Measurements from ENCODE around the gene OR4D2. TPM values are rescaled to one million over a fixed set of nuclear protein-coding genes. Genes with fewer than 3 reads are reported as not detected.
A peak's percentile ranks its signal among the peaks of the same experiment; 100 is the strongest.
"Not testable (repeated sequence)": the region's sequence is repeated elsewhere in the genome, so short reads cannot be mapped to it uniquely, and the experiment has no call there.

Gene OR4D2
- total and polyA plus RNA-seq, 2 of the 13 experiments (the other 11 are each of a cell fraction or from before 2014, with no cell fraction given) = not detected

- TF ChIP-seq EZH2 (conservative IDR thresholded peaks at IDR 0.05; ENCODE audit: low read depth, low read length) = peak; percentile 81; the same call in 1 of the 2 replicates
- no peak for TF ChIP-seq ZFP41 (CRISPR knock-in tag; IDR thresholded peaks at IDR 0.05; ENCODE audit: borderline replicate concordance)
- TF ChIP-seq ZFYVE20 (CRISPR knock-in tag; IDR thresholded peaks at IDR 0.05; ENCODE audit: borderline replicate concordance, low read depth) = no peak
- no peak for TF ChIP-seq ZNF281 (CRISPR knock-in tag; IDR thresholded peaks at IDR 0.05; ENCODE audit: borderline replicate concordance)
- TF ChIP-seq, protein P1, sequence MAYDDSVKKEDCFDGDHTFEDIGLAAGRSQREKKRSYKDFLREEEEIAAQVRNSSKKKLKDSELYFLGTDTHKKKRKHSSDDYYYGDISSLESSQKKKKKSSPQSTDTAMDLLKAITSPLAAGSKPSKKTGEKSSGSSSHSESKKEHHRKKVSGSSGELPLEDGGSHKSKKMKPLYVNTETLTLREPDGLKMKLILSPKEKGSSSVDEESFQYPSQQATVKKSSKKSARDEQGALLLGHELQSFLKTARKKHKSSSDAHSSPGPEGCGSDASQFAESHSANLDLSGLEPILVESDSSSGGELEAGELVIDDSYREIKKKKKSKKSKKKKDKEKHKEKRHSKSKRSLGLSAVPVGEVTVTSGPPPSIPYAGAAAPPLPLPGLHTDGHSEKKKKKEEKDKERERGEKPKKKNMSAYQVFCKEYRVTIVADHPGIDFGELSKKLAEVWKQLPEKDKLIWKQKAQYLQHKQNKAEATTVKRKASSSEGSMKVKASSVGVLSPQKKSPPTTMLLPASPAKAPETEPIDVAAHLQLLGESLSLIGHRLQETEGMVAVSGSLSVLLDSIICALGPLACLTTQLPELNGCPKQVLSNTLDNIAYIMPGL (CRISPR knock-in tag; IDR thresholded peaks at IDR 0.05; ENCODE audit: borderline replicate concordance in 1 of 2, low read depth in 1 of 2) = 0 out of 4 replicates have a peak, but pooled peaks of 1 of the 2 experiments have one; percentile 36
- peak; percentile 29; the same call in 1 of the 2 replicates for TF ChIP-seq SMC3 (IDR thresholded peaks at IDR 0.05; ENCODE audit: low read length)
Measured at GRCh38 chr17:58136669-58137279, 30.0 kb upstream of the OR4D2 start (continued).

GRCh38 chr17:58141505-58141904 lies 25.3 kb upstream of the OR4D2 start:
- peaks cover 2 to 25% of the 10 kb centered on the region in 2 experiments; a peak in 3 of 5 replicates for H3K27me3 ChIP-seq (ENCODE audit: control insufficient read depth in 1 of 2, insufficient read depth in 2 of 2, low read length in 2 of 2)
- WGBS (ENCODE audit: low lambda C conversion rate) = 36% methylated on average over 5 of the region's 5 CpGs
- H3K4me3 ChIP-seq (replicated peaks in 1 of 3; ENCODE audit: insufficient read depth in 1 of 3, low read depth in 2 of 3, low read length in 3 of 3) = no peak overlapping the region
- FAIRE-seq = no peak
- H3K9me3 ChIP-seq (ENCODE audit: low read length) = no peaks in the 10 kb centered on the region
- BruUV-seq (replicated peaks) = no TSS peak
- POLR2A ChIA-PET = no interaction called here
- H3K9ac ChIP-seq (ENCODE audit: insufficient read depth, low read depth, low read length) = no peak overlapping the region
- no peaks in the 10 kb centered on the region for H4K20me1 ChIP-seq (ENCODE audit: insufficient read depth, low read length)
- no peaks in the 10 kb centered on the region for H3K36me3 ChIP-seq (replicated peaks in 1 of 2; ENCODE audit: control insufficient read depth in 1 of 2, insufficient read depth in 2 of 2, low read length in 2 of 2)
- H3K4me2 ChIP-seq (ENCODE audit: low read depth, low read length) = no peak overlapping the region
- no peak overlapping the region for H3K27ac ChIP-seq (ENCODE audit: extremely low read length, insufficient read depth, low read length)
- intact Hi-C loops (cut with micrococcal nuclease; ENCODE audit: unreplicated experiment) (no loop called here), in situ Hi-C loops (cut with HindIII; ENCODE audit: extremely low pct_ligation_motif_present, low pct_unique_long_range_greater_than_20kb) (no loop called here)
- H3K79me2 ChIP-seq (ENCODE audit: insufficient read depth, low read length) = no peaks in the 10 kb centered on the region
- H2AFZ ChIP-seq (ENCODE audit: low read length) = no peak overlapping the region
- TF ChIP-seq ADNP (CRISPR knock-in tag; IDR thresholded peaks at IDR 0.05) (no peak), HNRNPK (IDR thresholded peaks at IDR 0.05; ENCODE audit: low read depth, low read length, poor library complexity, severe bottlenecking) (peak; percentile 80), NR2F1 (CRISPR knock-in tag; IDR thresholded peaks at IDR 0.05) (no peak), PCBP1 (IDR thresholded peaks at IDR 0.05; ENCODE audit: borderline replicate concordance, low read depth, low read length) (0 out of 2 replicates have a peak, but pooled peaks have one; percentile 47)
- CTCF ChIA-PET (ENCODE audit: low intra/inter-chr PET ratio, low total read pairs) = no interaction called here
- H3K4me1 ChIP-seq (ENCODE audit: insufficient read depth, low read length) = peaks cover 4% of the 10 kb centered on the region; the same call in 1 of the 2 replicates
- no peak for DNase-seq (ENCODE audit: low spot score)
- ATAC-seq = no peak

DNA sequence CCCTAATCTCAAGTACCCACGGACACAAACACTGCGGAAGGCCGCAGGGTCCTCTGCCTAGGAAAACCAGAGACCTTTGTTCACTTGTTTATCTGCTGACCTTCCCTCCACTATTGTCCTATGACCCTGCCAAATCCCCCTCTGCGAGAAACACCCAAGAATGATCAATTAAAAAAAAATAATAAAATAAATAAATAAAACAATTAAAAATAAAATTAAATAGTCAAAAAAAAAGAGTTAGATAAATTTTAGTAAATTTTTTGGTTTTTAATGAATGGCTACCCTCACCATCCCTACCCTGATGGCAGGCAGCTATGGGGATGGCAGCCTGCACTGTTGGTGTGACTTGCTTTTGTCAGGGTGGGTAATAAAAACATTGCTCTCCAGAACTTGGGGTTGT lies 23.4 kb upstream of the OR4D2 start:
- POLR2A ChIA-PET = not testable (repeated sequence)

More for the DNA sequence above, 23.4 kb upstream of the OR4D2 start:
- H2AFZ ChIP-seq (ENCODE audit: low read length); BruUV-seq (replicated peaks); H3K4me2 ChIP-seq (ENCODE audit: low read depth, low read length); H3K9ac ChIP-seq (ENCODE audit: insufficient read depth, low read depth, low read length); H3K4me3 ChIP-seq (replicated peaks in 1 of 3; ENCODE audit: insufficient read depth in 1 of 3, low read depth in 2 of 3, low read length in 3 of 3); DNase-seq (ENCODE audit: low spot score); intact Hi-C loops (cut with micrococcal nuclease; ENCODE audit: unreplicated experiment); FAIRE-seq; H3K27ac ChIP-seq (ENCODE audit: extremely low read length, insufficient read depth, low read length); H4K20me1 ChIP-seq (ENCODE audit: insufficient read depth, low read length); CTCF ChIA-PET (ENCODE audit: low intra/inter-chr PET ratio, low total read pairs); ATAC-seq; H3K36me3 ChIP-seq (replicated peaks in 1 of 2; ENCODE audit: control insufficient read depth in 1 of 2, insufficient read depth in 2 of 2, low read length in 2 of 2); in situ Hi-C loops (cut with HindIII; ENCODE audit: extremely low pct_ligation_motif_present, low pct_unique_long_range_greater_than_20kb); H3K4me1 ChIP-seq (ENCODE audit: insufficient read depth, low read length); H3K9me3 ChIP-seq (ENCODE audit: low read length); H3K79me2 ChIP-seq (ENCODE audit: insufficient read depth, low read length): not testable (repeated sequence)
- peaks cover 0 to 14% of the 10 kb centered on the region in 2 experiments; a peak in 4 of 5 replicates for H3K27me3 ChIP-seq (ENCODE audit: control insufficient read depth in 1 of 2, insufficient read depth in 2 of 2, low read length in 2 of 2)
- WGBS (ENCODE audit: low lambda C conversion rate) = 41% methylated on average over 4 of the region's 4 CpGs

All from HepG2 (cell line).